Measurements from ENCODE around the gene HRG. TPM values are rescaled to one million over a fixed set of nuclear protein-coding genes. Genes with fewer than 3 reads are reported as not detected.

Gene HRG
- total and polyA plus RNA-seq, 8 donors = not detected

- TF ChIP-seq POLR2AphosphoS5 (IDR thresholded peaks at IDR 0.05) (no peak), EP300 (IDR thresholded peaks at IDR 0.05) (no peak), POLR2A (IDR thresholded peaks at IDR 0.05) (no peak), CTCF (IDR thresholded peaks at IDR 0.05) (no peak)
- 76 to 86% (median 81%) methylated on average over 3 of the region's 3 CpGs for WGBS, 5 donors
- DNase-seq = no peak
- Histone ChIP-seq H3K9me3 (no peaks in the 10 kb centered on the region), H3K4me3 (no peak overlapping the region), H3K27me3 (no peaks in the 10 kb centered on the region), H3K27ac (no peak overlapping the region), H3K36me3 (no peaks in the 10 kb centered on the region), H3K4me1 (no peaks in the 10 kb centered on the region)
- intact Hi-C loops (cut with DNase I; ENCODE audit: low total_unique reads) = no loop called here
These were observed 14.1 kb upstream of the HRG start for GRCh38 chr3:186651678-186652215.

DNA sequence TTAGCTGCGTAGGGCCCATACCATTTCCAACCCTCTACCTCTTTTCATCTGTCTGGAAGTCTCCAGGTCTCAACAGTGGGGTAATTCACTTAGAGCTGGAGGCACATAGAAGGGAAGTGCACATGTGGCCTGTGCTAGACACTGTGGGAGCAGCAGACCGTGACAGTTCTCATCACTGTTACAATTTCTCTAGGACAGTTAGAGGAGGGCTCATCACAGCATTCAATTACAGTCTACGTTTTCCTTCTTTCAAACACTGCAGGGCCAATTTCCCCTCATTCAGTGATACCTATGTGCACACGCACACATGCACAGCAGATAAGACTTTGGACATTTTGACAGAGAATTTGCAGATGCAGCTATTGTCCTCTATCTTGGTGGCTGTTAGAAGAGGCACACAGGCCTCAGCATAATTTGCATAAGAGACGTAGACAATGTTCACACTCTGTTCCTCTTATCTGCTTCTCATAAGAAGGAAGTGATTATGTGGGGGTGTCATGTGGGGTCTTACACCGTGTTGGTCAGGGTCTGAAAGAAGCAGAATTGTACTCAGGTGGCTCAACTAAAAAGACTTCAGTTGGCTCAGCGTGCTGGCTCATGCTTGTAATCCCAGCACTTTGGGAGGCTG is 12.6 kb upstream of the HRG start:
- no peak for DNase-seq

DNA sequence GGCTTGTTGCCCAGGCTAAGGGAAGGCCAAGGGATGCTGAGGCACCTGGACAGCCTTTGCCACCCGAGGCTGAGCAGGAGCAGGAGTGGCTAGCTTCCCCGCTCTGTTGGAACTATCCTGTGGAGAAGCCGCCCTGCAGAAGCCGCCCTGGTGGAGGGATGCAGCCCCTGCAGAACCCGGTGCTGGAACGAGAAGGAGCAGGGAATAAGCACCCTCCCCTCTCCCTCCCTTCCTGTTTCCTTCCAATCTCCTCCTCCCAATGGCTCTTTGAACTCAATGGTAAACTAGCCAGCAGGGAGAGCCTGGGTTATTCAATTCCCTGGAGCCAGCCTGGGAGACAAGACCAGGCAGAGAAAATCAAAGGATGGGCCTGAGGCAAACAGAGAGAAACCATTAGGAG is 11.8 kb upstream of the HRG start:
- Histone ChIP-seq H3K4me1 (no peaks in the 10 kb centered on the region), H3K27ac (no peak overlapping the region), H3K9me3 (no peaks in the 10 kb centered on the region), H3K27me3 (no peaks in the 10 kb centered on the region), H3K4me3 (no peak overlapping the region), H3K36me3 (no peaks in the 10 kb centered on the region)
- intact Hi-C loops (cut with DNase I; ENCODE audit: low total_unique reads) = no loop called here
- 27 to 67% (median 58%) methylated on average over 6 of the region's 6 CpGs for whole genome bisulfite sequencing, 5 donors
- TF ChIP-seq EP300 (IDR thresholded peaks at IDR 0.05) (no peak), POLR2AphosphoS5 (IDR thresholded peaks at IDR 0.05) (no peak), CTCF (IDR thresholded peaks at IDR 0.05) (no peak), POLR2A (IDR thresholded peaks at IDR 0.05) (no peak)
- DNase-seq = peak in 1 of 2 donors; percentile 5

More for the DNA sequence above, 12.6 kb upstream of the HRG start:
- H3K9me3 ChIP-seq = no peaks in the 10 kb centered on the region
- intact Hi-C loops (cut with DNase I; ENCODE audit: low total_unique reads) = no loop called here
- H3K36me3 ChIP-seq = no peaks in the 10 kb centered on the region
- no peak overlapping the region for H3K27ac ChIP-seq
- TF ChIP-seq EP300 (IDR thresholded peaks at IDR 0.05) = no peak
- no peak for TF ChIP-seq POLR2A (IDR thresholded peaks at IDR 0.05)
- TF ChIP-seq CTCF (IDR thresholded peaks at IDR 0.05) = no peak
- TF ChIP-seq POLR2AphosphoS5 (IDR thresholded peaks at IDR 0.05) = no peak
- no peaks in the 10 kb centered on the region for H3K27me3 ChIP-seq
- no peak overlapping the region for H3K4me3 ChIP-seq
- WGBS, 5 donors = 61 to 78% (median 72%) methylated on average over 7 of the region's 7 CpGs
- no peaks in the 10 kb centered on the region for H3K4me1 ChIP-seq

- H3K4me3 ChIP-seq = no peak overlapping the region
- H3K27me3 ChIP-seq = peaks cover 0 to 19% (median 0%) of the 10 kb centered on the region in 3 donors
- WGBS, 5 donors = 34 to 46% (median 40%) methylated on average over 7 of the region's 7 CpGs
- TF ChIP-seq EP300 (IDR thresholded peaks at IDR 0.05) = no peak
- TF ChIP-seq POLR2AphosphoS5 (IDR thresholded peaks at IDR 0.05) = no peak
- no peak for TF ChIP-seq CTCF (IDR thresholded peaks at IDR 0.05)
- H3K36me3 ChIP-seq = no peaks in the 10 kb centered on the region
- no peaks in the 10 kb centered on the region for H3K4me1 ChIP-seq
- no peak for DNase-seq
- H3K9me3 ChIP-seq = no peaks in the 10 kb centered on the region
- intact Hi-C loops (cut with DNase I; ENCODE audit: low total_unique reads) = no loop called here
- no peak overlapping the region for H3K27ac ChIP-seq
These were observed 2.3 kb upstream of the HRG start for GRCh38 chr3:186663361-186664118.
